Mesendoderm (in vitro differentiated cells): ENCODE data around the gene TRMT10C. TPM values are rescaled to one million over a fixed set of nuclear protein-coding genes. Genes with fewer than 3 reads are reported as not detected.
A peak's percentile ranks its signal among the peaks of the same experiment; 100 is the strongest.

Experiments used
- DNase-seq: peaks from one replicate; pipeline ENCODE4 v3.0.0; 2013
- H2AK5ac ChIP-seq: 2 replicates; pipeline ENCODE4 v1.6.1; 2013; ENCODE audit warnings: low read length, inconsistent platforms
- H2BK120ac ChIP-seq: 2 replicates; pipeline ENCODE4 v1.6.1; 2013; ENCODE audit warnings: low read depth, mild to moderate bottlenecking, low read length, moderate library complexity, mixed read lengths
- H2BK15ac ChIP-seq: replicated peaks from 2 replicates; pipeline ENCODE4 v1.6.1; 2013; ENCODE audit warnings: low read depth, mild to moderate bottlenecking, moderate library complexity
- H2BK5ac ChIP-seq: 2 replicates; pipeline ENCODE4 v1.6.1; 2013; ENCODE audit warnings: low read length, inconsistent platforms
- H3K18ac ChIP-seq: 2 replicates; pipeline ENCODE4 v1.6.1; 2013; ENCODE audit warnings: mild to moderate bottlenecking, low read length, mixed read lengths
- H3K23ac ChIP-seq: one replicate; pipeline ENCODE4 v1.6.1; 2013; ENCODE audit warnings: low read length
- H3K27ac ChIP-seq: 2 replicates; pipeline ENCODE4 v1.5.1; 2013; ENCODE audit warnings: low read depth, mild to moderate bottlenecking, inconsistent platforms, low read length, moderate library complexity
- H3K27me3 ChIP-seq: 2 replicates; pipeline ENCODE4 v1.6.1; 2013; ENCODE audit warnings: low read length, control low read depth, mild to moderate bottlenecking, inconsistent platforms; ENCODE audit not compliant: insufficient read depth, poor library complexity
- H3K36me3 ChIP-seq: 2 replicates; pipeline ENCODE4 v1.6.1; 2013; ENCODE audit warnings: low read length, inconsistent platforms; ENCODE audit not compliant: control insufficient read depth, insufficient read depth
- H3K4ac ChIP-seq: one replicate; pipeline ENCODE4 v1.6.1; 2013; ENCODE audit warnings: low read depth, mild to moderate bottlenecking, low read length, moderate library complexity
- H3K4me1 ChIP-seq: 2 replicates; pipeline ENCODE4 v1.6.1; 2013; ENCODE audit warnings: low read depth, low read length, inconsistent platforms; ENCODE audit not compliant: control insufficient read depth
- H3K4me2 ChIP-seq: 2 replicates; pipeline ENCODE4 v1.6.1; 2013; ENCODE audit warnings: low read length
- H3K4me3 ChIP-seq: 2 replicates; pipeline ENCODE4 v1.5.1; 2013; ENCODE audit warnings: mild to moderate bottlenecking, low read length
- H3K56ac ChIP-seq: one replicate; pipeline ENCODE4 v1.6.1; 2013; ENCODE audit warnings: low read length
- H3K79me1 ChIP-seq: 2 replicates; pipeline ENCODE4 v1.6.1; 2013; ENCODE audit warnings: low read length, inconsistent platforms
- H3K79me2 ChIP-seq: 2 replicates; pipeline ENCODE4 v1.6.1; 2013; ENCODE audit warnings: mild to moderate bottlenecking, low read length; ENCODE audit not compliant: control insufficient read depth, insufficient read depth
- H3K9ac ChIP-seq: 2 replicates; pipeline ENCODE4 v1.6.1; 2013; ENCODE audit warnings: low read length, inconsistent platforms
- H4K5ac ChIP-seq: one replicate; pipeline ENCODE4 v1.6.1; 2013; ENCODE audit warnings: low read length
- H4K8ac ChIP-seq: one replicate; pipeline ENCODE4 v1.6.1; 2013; ENCODE audit warnings: low read depth, mild to moderate bottlenecking, control low read depth, low read length, moderate library complexity
- WGBS: extraction: QIAGEN DNeasy Blood & Tissue Kit; methylation state at CpG from one replicate; pipeline ENCODE4 v1.1.7; 2013; ENCODE audit warnings: low lambda C conversion rate, missing lambda C conversion rate; ENCODE audit not compliant: insufficient coverage; ENCODE audit errors: extremely low coverage; 5-methylcytosine and 5-hydroxymethylcytosine counted together
- polyA plus RNA-seq, 2 experiments: library from polyadenylated mRNA; stranded (reverse); fragments of 200-250 nt; gene quantifications; one replicate each; pipeline ENCODE4 v1.2.3, GENCODE V29; 2013

Gene TRMT10C
- 70.4 TPM for polyA plus RNA-seq (2013, experiment 1 of 2)
- polyA plus RNA-seq (2013, experiment 2 of 2) = 66.9 TPM

DNA sequence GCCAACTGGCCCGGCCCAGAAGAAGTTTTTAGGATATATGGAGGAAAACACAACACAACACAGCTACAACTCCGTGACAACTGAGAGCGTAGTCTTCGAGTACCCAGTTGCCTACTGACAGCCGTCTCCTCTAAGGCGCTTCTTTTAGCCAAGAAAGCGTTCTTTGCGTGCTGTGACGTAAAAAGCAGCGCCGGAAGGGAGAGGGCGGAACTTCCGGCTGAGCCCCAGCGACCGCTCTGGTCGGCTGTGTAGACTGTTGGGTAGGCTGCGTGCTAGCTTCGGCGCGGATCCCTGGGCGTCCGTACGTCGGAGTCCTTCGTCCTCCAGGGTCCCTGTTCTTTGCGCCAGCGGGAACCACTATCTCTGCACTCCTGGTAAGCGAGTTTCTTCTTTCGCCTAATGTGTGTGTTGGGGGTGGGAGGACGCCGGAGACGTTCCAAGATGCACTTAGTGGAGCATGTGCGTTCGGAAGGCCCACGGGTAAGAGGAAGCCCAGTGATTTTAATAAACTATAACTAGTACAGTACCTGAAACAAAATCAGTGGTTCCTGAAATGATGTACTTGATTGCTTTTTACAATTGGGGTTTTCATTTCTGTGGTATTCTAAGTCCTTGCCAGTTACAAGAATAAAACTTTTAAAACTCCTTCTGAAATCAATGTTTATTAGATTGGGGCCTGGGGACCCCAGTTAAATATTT lies at the start of gene TRMT10C:
TSS of gene TRMT10C (plus strand) at position 239 of the 699 bp plus-strand sequence. CDS start 2,914 bp downstream, outside the sequence.
- H4K5ac ChIP-seq = no peak within 1 kb of the TSS
- H3K79me1 ChIP-seq = peaks cover 2% of the 10 kb centered on the region
- H3K23ac ChIP-seq = no peak within 1 kb of the TSS
- H4K8ac ChIP-seq = no peak within 1 kb of the TSS
- DNase-seq = peak; percentile 98
- no peak within 1 kb of the TSS for H2BK5ac ChIP-seq
- H3K4me2 ChIP-seq = peak within 1 kb of the TSS; percentile 23
- no peaks in the 10 kb centered on the region for H3K4me1 ChIP-seq
- H3K27me3 ChIP-seq = no peaks in the 10 kb centered on the region
- peaks cover 3% of the 10 kb centered on the region for H3K36me3 ChIP-seq
- H2AK5ac ChIP-seq = no peak within 1 kb of the TSS
- no peak within 1 kb of the TSS for H2BK120ac ChIP-seq
- WGBS = no CpG with 5 or more reads among the region's 35 CpGs
- H3K4me3 ChIP-seq = peak within 1 kb of the TSS; percentile 100
- H3K9ac ChIP-seq = peak within 1 kb of the TSS; percentile 98
- no peak within 1 kb of the TSS for H3K18ac ChIP-seq
- H3K4ac ChIP-seq = peak within 1 kb of the TSS; percentile 98
- H3K27ac ChIP-seq = peak within 1 kb of the TSS; percentile 29
- peaks cover 37% of the 10 kb centered on the region for H3K79me2 ChIP-seq
- H3K56ac ChIP-seq = peak within 1 kb of the TSS; percentile 99
- H2BK15ac ChIP-seq = no peak within 1 kb of the TSS

DNA sequence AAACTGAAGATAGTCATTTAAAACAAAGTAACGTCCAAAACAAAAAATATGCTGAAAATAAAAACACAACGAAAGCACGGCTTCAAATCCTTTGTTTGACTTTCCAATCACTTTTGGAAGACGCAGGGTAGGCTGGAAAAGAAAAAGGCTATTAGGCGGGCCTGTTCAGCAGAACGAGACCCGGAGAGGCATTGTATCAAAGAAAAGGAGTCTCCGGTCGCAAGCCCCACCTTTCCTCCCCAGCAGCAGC lies 49.3 kb upstream of the TRMT10C start:
- peak overlapping the region; percentile 87 for H3K56ac ChIP-seq
- H4K5ac ChIP-seq = no peak overlapping the region
- H2BK5ac ChIP-seq = peak overlapping the region; percentile 12
- no peak overlapping the region for H2BK15ac ChIP-seq
- H3K4ac ChIP-seq = no peak overlapping the region
- no peak overlapping the region for H3K18ac ChIP-seq
- no peak overlapping the region for H3K23ac ChIP-seq
- H3K4me2 ChIP-seq = peak overlapping the region; percentile 12
- no peak overlapping the region for H4K8ac ChIP-seq
- no peaks in the 10 kb centered on the region for H3K79me1 ChIP-seq
- no peaks in the 10 kb centered on the region for H3K27me3 ChIP-seq
- H3K4me1 ChIP-seq = no peaks in the 10 kb centered on the region
- H2BK120ac ChIP-seq = no peak overlapping the region
- peak overlapping the region; percentile 72 for H3K4me3 ChIP-seq
- H3K27ac ChIP-seq = peak overlapping the region; percentile 88
- H2AK5ac ChIP-seq = no peak overlapping the region
- H3K36me3 ChIP-seq = no peaks in the 10 kb centered on the region
- WGBS = no CpG with 5 or more reads among the region's 9 CpGs
- peak overlapping the region; percentile 65 for H3K9ac ChIP-seq
- DNase-seq = no peak
- H3K79me2 ChIP-seq = no peaks in the 10 kb centered on the region

DNA sequence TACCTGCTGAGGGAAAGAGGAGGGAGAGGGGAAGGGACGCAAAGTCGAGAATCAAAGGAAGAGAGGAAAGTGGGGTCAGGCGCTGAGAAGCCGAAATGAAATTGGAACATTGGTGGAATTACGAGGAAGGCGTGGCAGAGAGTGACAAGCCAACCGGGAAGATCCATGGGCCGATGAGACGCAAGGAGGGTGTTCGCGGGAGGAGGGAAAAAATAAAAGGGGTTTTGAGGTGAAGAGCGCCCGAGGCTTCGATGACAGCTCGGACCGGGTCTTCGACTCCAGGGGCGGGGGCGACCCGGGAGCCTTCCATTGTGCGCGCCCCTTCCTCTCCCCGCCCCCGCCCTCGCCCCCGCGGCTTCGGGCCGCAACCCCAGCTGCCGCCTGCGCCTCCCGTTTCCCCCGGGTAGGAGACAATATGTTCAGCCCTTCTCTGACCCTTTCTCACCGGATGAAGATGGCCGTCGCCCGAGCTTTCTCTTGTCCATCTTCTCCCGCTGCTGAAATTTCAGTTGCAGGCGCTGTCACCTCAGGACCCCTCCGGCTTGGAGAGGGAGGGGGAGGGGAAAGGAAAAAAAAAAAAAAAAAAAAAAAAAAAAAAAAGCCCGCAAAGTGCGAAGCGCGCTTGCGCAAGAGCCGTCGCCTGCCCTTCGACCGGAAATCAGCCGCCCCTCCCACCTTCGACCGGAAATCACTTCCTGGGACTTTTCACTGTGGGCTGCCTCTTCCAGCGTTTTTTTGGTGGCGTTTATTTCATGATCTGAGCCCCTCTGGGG lies 48.8 kb upstream of the TRMT10C start, which contains the start of gene SENP7:
TSS of gene SENP7 (minus strand) at position 567 of the 773 bp plus-strand sequence. CDS start at position 485, 82 bp downstream.
- no peaks in the 10 kb centered on the region for H3K36me3 ChIP-seq
- no peaks in the 10 kb centered on the region for H3K79me2 ChIP-seq

DNA sequence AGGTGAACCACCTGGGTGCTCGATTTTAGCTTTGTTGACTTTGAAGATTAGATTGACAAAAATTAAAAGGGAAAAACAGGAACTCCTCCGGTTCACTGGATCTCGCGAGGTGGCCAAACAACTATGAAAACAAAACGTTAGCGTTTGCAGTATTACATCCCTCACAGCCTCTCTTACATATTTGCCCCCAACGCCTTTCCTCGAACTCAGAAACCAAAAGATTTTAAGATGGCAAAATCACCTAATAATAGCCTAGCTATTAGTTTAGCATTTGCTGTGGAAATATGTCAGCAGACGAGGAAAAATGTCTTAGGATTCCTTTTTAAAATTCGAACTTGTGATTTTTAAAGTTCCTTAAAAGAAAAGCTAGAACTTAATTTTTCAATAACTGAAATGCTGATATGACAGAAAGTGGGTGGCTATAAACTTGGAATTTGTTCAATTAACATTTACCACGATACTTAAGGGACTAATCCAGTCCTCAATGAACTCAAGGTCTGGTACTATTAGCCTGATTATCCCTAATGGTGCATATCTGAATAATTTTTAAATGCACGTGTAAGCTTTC lies 48.2 kb upstream of the TRMT10C start:
- H3K4me2 ChIP-seq = peak overlapping the region; percentile 1
- H4K5ac ChIP-seq = peak overlapping the region; percentile 92
- H2BK120ac ChIP-seq = no peak overlapping the region
- H3K27ac ChIP-seq = peak overlapping the region; percentile 57
- no peak overlapping the region for H2BK15ac ChIP-seq
- no peak overlapping the region for H2BK5ac ChIP-seq
- H3K9ac ChIP-seq = peak overlapping the region; percentile 62
- no CpG with 5 or more reads among the region's 12 CpGs for WGBS
- H3K79me2 ChIP-seq = no peaks in the 10 kb centered on the region
- peak overlapping the region; percentile 27 for H3K4me3 ChIP-seq
- no peaks in the 10 kb centered on the region for H3K4me1 ChIP-seq
- no peak overlapping the region for H2AK5ac ChIP-seq
- H3K18ac ChIP-seq = peak overlapping the region; percentile 91
- no peak overlapping the region for H3K23ac ChIP-seq
- DNase-seq = no peak
- H3K36me3 ChIP-seq = no peaks in the 10 kb centered on the region
- H3K4ac ChIP-seq = peak overlapping the region; percentile 31
- H3K27me3 ChIP-seq = no peaks in the 10 kb centered on the region
- no peaks in the 10 kb centered on the region for H3K79me1 ChIP-seq
- peak overlapping the region; percentile 72 for H3K56ac ChIP-seq
- peak overlapping the region; percentile 84 for H4K8ac ChIP-seq

More for the DNA sequence above, 48.8 kb upstream of the TRMT10C start, which contains the start of gene SENP7:
- H3K27me3 ChIP-seq = no peaks in the 10 kb centered on the region
- H3K79me1 ChIP-seq = no peaks in the 10 kb centered on the region
- peak within 1 kb of the TSS; percentile 92 for H4K5ac ChIP-seq
- no peak within 1 kb of the TSS for H2BK15ac ChIP-seq
- H4K8ac ChIP-seq = peak within 1 kb of the TSS; percentile 94
- peak within 1 kb of the TSS; percentile 65 for H3K9ac ChIP-seq
- H2AK5ac ChIP-seq = no peak within 1 kb of the TSS
- H2BK5ac ChIP-seq = peak within 1 kb of the TSS; percentile 12
- no peak within 1 kb of the TSS for H3K23ac ChIP-seq
- H3K4me1 ChIP-seq = no peaks in the 10 kb centered on the region
- H3K4me3 ChIP-seq = peak within 1 kb of the TSS; percentile 72
- peak; percentile 92 for DNase-seq
- H2BK120ac ChIP-seq = no peak within 1 kb of the TSS
- H3K56ac ChIP-seq = peak within 1 kb of the TSS; percentile 87
- peak within 1 kb of the TSS; percentile 12 for H3K4me2 ChIP-seq
- peak within 1 kb of the TSS; percentile 48 for H3K4ac ChIP-seq
- peak within 1 kb of the TSS; percentile 88 for H3K27ac ChIP-seq
- no CpG with 5 or more reads among the region's 54 CpGs for WGBS
- H3K18ac ChIP-seq = peak within 1 kb of the TSS; percentile 91

DNA sequence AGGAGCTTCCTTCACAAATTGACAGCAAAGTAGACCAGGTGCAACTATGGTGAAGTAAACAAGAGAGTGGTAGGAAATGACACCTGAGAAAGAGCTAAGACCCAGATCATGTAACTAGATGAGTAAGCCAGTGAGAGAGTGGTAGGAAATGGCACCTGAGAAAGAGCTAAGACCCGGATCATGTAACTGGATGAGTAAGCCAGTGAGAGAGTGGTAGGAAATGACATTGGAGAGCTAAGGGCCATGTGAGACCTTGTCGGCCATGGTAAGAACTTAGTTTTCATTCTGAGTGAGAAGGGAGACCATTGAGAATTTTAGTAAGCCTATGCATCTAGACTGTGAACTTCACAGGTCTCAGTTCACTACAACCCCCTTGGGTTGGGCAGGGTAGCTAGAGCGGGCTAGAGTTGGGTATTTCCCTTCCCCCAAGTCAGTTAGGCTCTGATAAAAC lies 43.2 kb upstream of the TRMT10C start:
- no peaks in the 10 kb centered on the region for H3K79me2 ChIP-seq
- H3K79me1 ChIP-seq = no peaks in the 10 kb centered on the region
- no peak overlapping the region for H3K56ac ChIP-seq
- no peak overlapping the region for H2BK5ac ChIP-seq
- H2BK120ac ChIP-seq = peak overlapping the region; percentile 35
- H3K9ac ChIP-seq = no peak overlapping the region
- peak overlapping the region; percentile 65 for H3K18ac ChIP-seq
- no peak overlapping the region for H4K5ac ChIP-seq
- no peak overlapping the region for H3K27ac ChIP-seq
- peak overlapping the region; percentile 79 for H2BK15ac ChIP-seq
- H3K4me1 ChIP-seq = peaks cover 6% of the 10 kb centered on the region
- peak overlapping the region; percentile 55 for H3K4ac ChIP-seq
- H3K27me3 ChIP-seq = no peaks in the 10 kb centered on the region
- WGBS = no CpG with 5 or more reads among the region's 3 CpGs
- H3K36me3 ChIP-seq = no peaks in the 10 kb centered on the region
- no peak overlapping the region for H3K4me2 ChIP-seq
- peak; percentile 60 for DNase-seq
- H2AK5ac ChIP-seq = no peak overlapping the region
- H3K23ac ChIP-seq = no peak overlapping the region
- no peak overlapping the region for H3K4me3 ChIP-seq
- no peak overlapping the region for H4K8ac ChIP-seq
